HFFc6 (cell line): ENCODE data around the gene SLC7A14. TPM values are rescaled to one million over a fixed set of nuclear protein-coding genes. Genes with fewer than 3 reads are reported as not detected.

ENCODE experiments used
- DNase-seq: peaks from one replicate; pipeline ENCODE4 v3.0.0-alpha.2; 2018
- H3K27ac Mint-ChIP-seq: 2 replicates; pipeline ENCODE4 v1.8.0; 2020; ENCODE audit warnings: mild to moderate bottlenecking, mixed read lengths
- H3K27me3 Mint-ChIP-seq: 2 replicates; pipeline ENCODE4 v1.8.0; 2021; ENCODE audit warnings: mild to moderate bottlenecking, moderate library complexity, mixed read lengths; ENCODE audit not compliant: insufficient read depth
- H3K36me3 Mint-ChIP-seq: 2 replicates; pipeline ENCODE4 v1.8.0; 2021; ENCODE audit warnings: low read depth, mixed read lengths
- H3K4me1 Mint-ChIP-seq: 2 replicates; pipeline ENCODE4 v1.8.0; 2020; ENCODE audit warnings: low read depth, mixed read lengths
- H3K4me3 Mint-ChIP-seq: 2 replicates; pipeline ENCODE4 v1.8.0; 2020; ENCODE audit warnings: mild to moderate bottlenecking, moderate library complexity, mixed read lengths
- H3K9me3 Mint-ChIP-seq: 2 replicates; pipeline ENCODE4 v1.8.0; 2020; ENCODE audit warnings: mild to moderate bottlenecking, mixed read lengths
- CTCF ChIP-seq: fragments of 200-600 bp; sonication (generic); IDR thresholded peaks from 2 replicates; pipeline ENCODE4 v1.5.0; 2021; ENCODE audit warnings: antibody characterized with exemption, mild to moderate bottlenecking
- total RNA-seq, 6 experiments: library from RNA; stranded (reverse); fragmentation: NEBNext Ultra II Directional; extraction: Animal tissue kit (Norgen Biotek cat#: 25700); gene quantifications; 2 replicates in 1 of 6; 3 replicates in 5 of 6; pipeline ENCODE4 v1.2.3, GENCODE V29; 2021

SLC7A14 gene
- total RNA-seq, 6 experiments from 2014 or later: 0.14 to 0.53 (median 0.39) TPM

- Mint-ChIP-seq H3K4me1 (peaks cover 41% of the 10 kb centered on the region), H3K27me3 (no peaks in the 10 kb centered on the region; the same call in none of the 2 replicates), H3K36me3 (no peaks in the 10 kb centered on the region), H3K9me3 (no peaks in the 10 kb centered on the region), H3K4me3 (no peak overlapping the region), H3K27ac (no peak overlapping the region)
- DNase-seq: no peak
- TF ChIP-seq CTCF: no peak
Observed at GRCh38 chr3:170467571-170468147, 118.2 kb downstream of the SLC7A14 start.

GRCh38 chr3:170467007-170467406, 118.9 kb downstream of the SLC7A14 start:
- Mint-ChIP-seq H3K36me3 (no peaks in the 10 kb centered on the region), H3K27ac (no peak overlapping the region), H3K9me3 (no peaks in the 10 kb centered on the region), H3K4me3 (no peak overlapping the region), H3K27me3 (peaks cover 2% of the 10 kb centered on the region), H3K4me1 (peaks cover 41% of the 10 kb centered on the region)
- TF ChIP-seq CTCF: no peak
- DNase-seq: no peak

GRCh38 chr3:170465955-170466354, 119.9 kb downstream of the SLC7A14 start:
- DNase-seq: no peak
- Mint-ChIP-seq H3K4me1 (peaks cover 33% of the 10 kb centered on the region), H3K4me3 (no peak overlapping the region), H3K27ac (no peak overlapping the region), H3K27me3 (peaks cover 5% of the 10 kb centered on the region), H3K36me3 (no peaks in the 10 kb centered on the region), H3K9me3 (no peaks in the 10 kb centered on the region)
- TF ChIP-seq CTCF: no peak

- Mint-ChIP-seq H3K36me3 (no peaks in the 10 kb centered on the region), H3K4me1 (peaks cover 4% of the 10 kb centered on the region; the same call in 1 of the 2 replicates), H3K27me3 (peaks cover 13% of the 10 kb centered on the region), H3K4me3 (no peak overlapping the region), H3K9me3 (no peaks in the 10 kb centered on the region), H3K27ac (no peak overlapping the region)
- no peak for TF ChIP-seq CTCF
- no peak for DNase-seq
Observed at GRCh38 chr3:170463011-170463410, 122.9 kb downstream of the SLC7A14 start.

- peaks cover 20% of the 10 kb centered on the region for H3K27me3 Mint-ChIP-seq
- peaks cover 5% of the 10 kb centered on the region; the same call in 1 of the 2 replicates for H3K4me1 Mint-ChIP-seq
- TF ChIP-seq CTCF: no peak
- H3K36me3 Mint-ChIP-seq: no peaks in the 10 kb centered on the region
- H3K4me3 Mint-ChIP-seq: no peak overlapping the region
- DNase-seq: no peak
- H3K27ac Mint-ChIP-seq: no peak overlapping the region
- H3K9me3 Mint-ChIP-seq: no peaks in the 10 kb centered on the region
Observed at GRCh38 chr3:170458285-170458684, 127.6 kb downstream of the SLC7A14 start.
